ENCODE data around the gene TMEM80. TPM values are rescaled to one million over a fixed set of nuclear protein-coding genes. Genes with fewer than 3 reads are reported as not detected.

TMEM80 gene
- total RNA-seq, 1 experiment from 2014 or later, result 17.6 TPM

GRCh38 chr11:680970-681369 is 14.6 kb upstream of the TMEM80 start:
- H3K36me3 ChIP-seq (ENCODE audit: insufficient read depth, low read length, poor library complexity, severe bottlenecking), result peaks cover 35% of the 10 kb centered on the region
- H3K27me3 ChIP-seq (replicated peaks; ENCODE audit: insufficient read depth, low read depth, low read length, poor library complexity), result no peaks in the 10 kb centered on the region
- no peaks in the 10 kb centered on the region for H3K9me3 ChIP-seq (ENCODE audit: low read depth, low read length, poor library complexity, severe bottlenecking)
- no peak for DNase-seq (ENCODE audit: low spot score)
- H3K27ac ChIP-seq (ENCODE audit: low read depth, low read length, poor library complexity, severe bottlenecking), result no peak overlapping the region
- H3K4me3 ChIP-seq (ENCODE audit: low read depth, low read length, poor library complexity, severe bottlenecking), result no peak overlapping the region
- BruUV-seq (replicated peaks), result no TSS peak
- ChIA-PET CTCF (no interaction called here), POLR2A (ENCODE audit: low non-redundant PET) (no interaction called here)
- H3K4me1 ChIP-seq (ENCODE audit: insufficient read depth, low read length, poor library complexity, severe bottlenecking), result no peaks in the 10 kb centered on the region
- intact Hi-C loops (cut with micrococcal nuclease; ENCODE audit: unreplicated experiment), result no loop called here
- TF ChIP-seq CTCF (conservative IDR thresholded peaks at IDR 0.05; ENCODE audit: low read depth, low read length) (no peak), EZH2 (IDR thresholded peaks at IDR 0.05; ENCODE audit: borderline replicate concordance, low read depth, low read length, poor library complexity, severe bottlenecking) (no peak)

GRCh38 chr11:686451-687243 is 9.0 kb upstream of the TMEM80 start:
- Histone ChIP-seq H3K9me3 (ENCODE audit: low read depth, low read length, poor library complexity, severe bottlenecking) (no peaks in the 10 kb centered on the region), H3K36me3 (ENCODE audit: insufficient read depth, low read length, poor library complexity, severe bottlenecking) (peaks cover 49% of the 10 kb centered on the region), H3K4me1 (ENCODE audit: insufficient read depth, low read length, poor library complexity, severe bottlenecking) (no peaks in the 10 kb centered on the region), H3K4me3 (ENCODE audit: low read depth, low read length, poor library complexity, severe bottlenecking) (no peak overlapping the region), H3K27me3 (replicated peaks; ENCODE audit: insufficient read depth, low read depth, low read length, poor library complexity) (no peaks in the 10 kb centered on the region), H3K27ac (ENCODE audit: low read depth, low read length, poor library complexity, severe bottlenecking) (no peak overlapping the region)
- POLR2A ChIA-PET (ENCODE audit: low non-redundant PET), result no interaction called here
- TF ChIP-seq CTCF (conservative IDR thresholded peaks at IDR 0.05; ENCODE audit: low read depth, low read length), result no peak
- no peak for TF ChIP-seq EZH2 (IDR thresholded peaks at IDR 0.05; ENCODE audit: borderline replicate concordance, low read depth, low read length, poor library complexity, severe bottlenecking)
- intact Hi-C loops (cut with micrococcal nuclease; ENCODE audit: unreplicated experiment), result no loop called here
- no peak for DNase-seq (ENCODE audit: low spot score)
- no TSS peak for BruUV-seq (replicated peaks)
- CTCF ChIA-PET, result no interaction called here

GRCh38 chr11:687751-688150 is 7.9 kb upstream of the TMEM80 start:
- H3K27me3 ChIP-seq (replicated peaks; ENCODE audit: insufficient read depth, low read depth, low read length, poor library complexity), result no peaks in the 10 kb centered on the region
- peaks cover 49% of the 10 kb centered on the region for H3K36me3 ChIP-seq (ENCODE audit: insufficient read depth, low read length, poor library complexity, severe bottlenecking)
- H3K4me3 ChIP-seq (ENCODE audit: low read depth, low read length, poor library complexity, severe bottlenecking), result no peak overlapping the region
- DNase-seq (ENCODE audit: low spot score), result no peak
- H3K4me1 ChIP-seq (ENCODE audit: insufficient read depth, low read length, poor library complexity, severe bottlenecking), result peaks cover 1% of the 10 kb centered on the region
- no TSS peak for BruUV-seq (replicated peaks)
- intact Hi-C loops (cut with micrococcal nuclease; ENCODE audit: unreplicated experiment), result no loop called here
- POLR2A ChIA-PET (ENCODE audit: low non-redundant PET), result no interaction called here
- no peak overlapping the region for H3K27ac ChIP-seq (ENCODE audit: low read depth, low read length, poor library complexity, severe bottlenecking)
- TF ChIP-seq EZH2 (IDR thresholded peaks at IDR 0.05; ENCODE audit: borderline replicate concordance, low read depth, low read length, poor library complexity, severe bottlenecking), result no peak
- no peak for TF ChIP-seq CTCF (conservative IDR thresholded peaks at IDR 0.05; ENCODE audit: low read depth, low read length)
- no peaks in the 10 kb centered on the region for H3K9me3 ChIP-seq (ENCODE audit: low read depth, low read length, poor library complexity, severe bottlenecking)
- CTCF ChIA-PET, result no interaction called here
